Measurements from ENCODE around the gene CNOT10. TPM values are rescaled to one million over a fixed set of nuclear protein-coding genes. Genes with fewer than 3 reads are reported as not detected.

The CNOT10 gene
- total RNA-seq, 1 experiment from 2014 or later = 26.1 TPM

DNA sequence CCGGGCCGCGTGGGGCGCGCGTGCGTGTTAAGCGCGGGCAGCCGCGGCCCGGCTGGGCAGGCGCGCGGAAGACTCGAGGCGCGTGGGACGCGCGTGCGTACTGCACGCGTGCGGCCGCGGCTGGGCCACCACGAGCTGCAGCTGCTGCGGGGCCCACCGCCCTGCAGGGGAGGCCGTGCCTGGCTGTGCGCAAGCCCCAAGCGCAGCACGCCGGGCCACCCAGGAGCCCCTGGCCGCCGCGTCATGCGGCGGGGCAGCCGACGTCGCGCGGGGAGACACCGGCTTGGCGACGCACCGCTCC is 132.2 kb downstream of the CNOT10 start:
- CTCF ChIA-PET = no interaction called here

DNA sequence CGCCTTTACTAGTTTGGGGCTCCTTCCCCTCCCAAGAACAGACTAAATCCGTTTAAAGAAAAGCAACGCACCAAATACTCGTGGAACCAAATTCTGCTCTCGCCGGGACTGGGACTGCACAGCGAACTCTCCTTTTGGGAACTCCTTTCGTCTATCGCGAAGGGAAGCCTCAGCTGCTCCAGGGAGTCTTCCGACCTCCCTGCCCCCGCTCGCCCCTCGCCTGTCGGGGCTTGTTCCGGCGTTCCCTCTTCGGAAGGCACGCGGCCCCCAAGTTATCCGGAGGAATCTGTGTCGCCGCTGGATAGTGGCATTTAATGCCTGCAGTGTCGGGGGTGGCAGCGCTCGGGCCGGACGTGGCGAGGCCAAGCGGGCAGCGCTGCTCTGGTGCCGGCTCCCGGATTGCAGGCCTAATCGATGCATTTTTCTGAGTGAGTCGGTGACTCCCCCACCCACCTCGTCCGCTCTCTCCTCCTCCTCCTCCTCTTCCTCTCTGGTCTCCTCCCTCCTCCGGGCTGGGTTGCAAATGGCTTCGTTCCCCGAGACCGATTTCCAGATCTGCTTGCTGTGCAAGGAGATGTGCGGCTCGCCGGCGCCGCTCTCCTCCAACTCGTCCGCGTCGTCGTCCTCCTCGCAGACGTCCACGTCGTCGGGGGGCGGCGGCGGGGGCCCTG is 132.7 kb downstream of the CNOT10 start, which contains the start of gene TRIM71:
Gene TRIM71, plus strand, starts transcription at position 440 of the 671 bp plus-strand sequence. Its CDS starts 84 bp downstream, at position 524.
- CTCF ChIA-PET = no interaction called here
- H3K27me3 ChIP-seq (ENCODE audit: control insufficient read depth, insufficient read depth, low read length) = no peaks in the 10 kb centered on the region; the same call in none of the 2 replicates
- H3K36me3 ChIP-seq (ENCODE audit: control insufficient read depth, insufficient read depth, low read length) = no peaks in the 10 kb centered on the region
- H3K27ac ChIP-seq (ENCODE audit: low read length) = no peak within 1 kb of the TSS
- no peak for TF ChIP-seq SIN3A (IDR thresholded peaks at IDR 0.05; ENCODE audit: borderline replicate concordance, insufficient read depth, low read depth, low read length)
- TF ChIP-seq TCF7L2 (IDR thresholded peaks at IDR 0.05; ENCODE audit: low read depth, low read length) = no peak
- TF ChIP-seq CTCF (IDR thresholded peaks at IDR 0.05) = no peak
- TF ChIP-seq, protein P1, sequence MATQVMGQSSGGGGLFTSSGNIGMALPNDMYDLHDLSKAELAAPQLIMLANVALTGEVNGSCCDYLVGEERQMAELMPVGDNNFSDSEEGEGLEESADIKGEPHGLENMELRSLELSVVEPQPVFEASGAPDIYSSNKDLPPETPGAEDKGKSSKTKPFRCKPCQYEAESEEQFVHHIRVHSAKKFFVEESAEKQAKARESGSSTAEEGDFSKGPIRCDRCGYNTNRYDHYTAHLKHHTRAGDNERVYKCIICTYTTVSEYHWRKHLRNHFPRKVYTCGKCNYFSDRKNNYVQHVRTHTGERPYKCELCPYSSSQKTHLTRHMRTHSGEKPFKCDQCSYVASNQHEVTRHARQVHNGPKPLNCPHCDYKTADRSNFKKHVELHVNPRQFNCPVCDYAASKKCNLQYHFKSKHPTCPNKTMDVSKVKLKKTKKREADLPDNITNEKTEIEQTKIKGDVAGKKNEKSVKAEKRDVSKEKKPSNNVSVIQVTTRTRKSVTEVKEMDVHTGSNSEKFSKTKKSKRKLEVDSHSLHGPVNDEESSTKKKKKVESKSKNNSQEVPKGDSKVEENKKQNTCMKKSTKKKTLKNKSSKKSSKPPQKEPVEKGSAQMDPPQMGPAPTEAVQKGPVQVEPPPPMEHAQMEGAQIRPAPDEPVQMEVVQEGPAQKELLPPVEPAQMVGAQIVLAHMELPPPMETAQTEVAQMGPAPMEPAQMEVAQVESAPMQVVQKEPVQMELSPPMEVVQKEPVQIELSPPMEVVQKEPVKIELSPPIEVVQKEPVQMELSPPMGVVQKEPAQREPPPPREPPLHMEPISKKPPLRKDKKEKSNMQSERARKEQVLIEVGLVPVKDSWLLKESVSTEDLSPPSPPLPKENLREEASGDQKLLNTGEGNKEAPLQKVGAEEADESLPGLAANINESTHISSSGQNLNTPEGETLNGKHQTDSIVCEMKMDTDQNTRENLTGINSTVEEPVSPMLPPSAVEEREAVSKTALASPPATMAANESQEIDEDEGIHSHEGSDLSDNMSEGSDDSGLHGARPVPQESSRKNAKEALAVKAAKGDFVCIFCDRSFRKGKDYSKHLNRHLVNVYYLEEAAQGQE (IDR thresholded peaks at IDR 0.05; ENCODE audit: insufficient read depth in 1 of 2, low read depth in 2 of 2, low read length in 1 of 2) = no peak
- TF ChIP-seq POLR2AphosphoS5 (IDR thresholded peaks at IDR 0.05; ENCODE audit: low read depth, low read length) = no peak
- DNase-seq (ENCODE audit: low read depth, low spot score) (no peak), ATAC-seq (peak; percentile 66)
- H3K4me1 ChIP-seq (ENCODE audit: control insufficient read depth, insufficient read depth, low read length) = no peaks in the 10 kb centered on the region
- no peaks in the 10 kb centered on the region for H3K9me3 ChIP-seq (ENCODE audit: control insufficient read depth, insufficient read depth, low read depth, low read length)
- intact Hi-C loops (cut with micrococcal nuclease; ENCODE audit: unreplicated experiment) = no loop called here
- in situ Hi-C loops (cut with HindIII; ENCODE audit: low pct_unique_long_range_greater_than_20kb, low sequenced_read_pairs) = no loop called here
- H3K4me3 ChIP-seq (ENCODE audit: low read depth in 2 of 2, low read length in 2 of 2) = peak within 1 kb of the TSS; percentile 35 to 39
- POLR2A ChIA-PET = no interaction called here
- BruUV-seq (replicated peaks) = no TSS peak

More for the DNA sequence above, 132.2 kb downstream of the CNOT10 start:
- no TSS peak for BruUV-seq (replicated peaks)
- DNase-seq (ENCODE audit: low read depth, low spot score) = no peak
- in situ Hi-C loops (cut with HindIII; ENCODE audit: low pct_unique_long_range_greater_than_20kb, low sequenced_read_pairs) (no loop called here), intact Hi-C loops (cut with micrococcal nuclease; ENCODE audit: unreplicated experiment) (no loop called here)
- TF ChIP-seq CTCF (IDR thresholded peaks at IDR 0.05) (no peak), TCF7L2 (IDR thresholded peaks at IDR 0.05; ENCODE audit: low read depth, low read length) (no peak), POLR2AphosphoS5 (IDR thresholded peaks at IDR 0.05; ENCODE audit: low read depth, low read length) (no peak), SIN3A (IDR thresholded peaks at IDR 0.05; ENCODE audit: borderline replicate concordance, insufficient read depth, low read depth, low read length) (no peak)
- TF ChIP-seq, protein P1 (IDR thresholded peaks at IDR 0.05; ENCODE audit: insufficient read depth in 1 of 2, low read depth in 2 of 2, low read length in 1 of 2) = no peak
- Histone ChIP-seq H3K27ac (ENCODE audit: low read length) (no peak overlapping the region), H3K9me3 (ENCODE audit: control insufficient read depth, insufficient read depth, low read depth, low read length) (no peaks in the 10 kb centered on the region), H3K36me3 (ENCODE audit: control insufficient read depth, insufficient read depth, low read length) (no peaks in the 10 kb centered on the region), H3K4me1 (ENCODE audit: control insufficient read depth, insufficient read depth, low read length) (no peaks in the 10 kb centered on the region), H3K27me3 (ENCODE audit: control insufficient read depth, insufficient read depth, low read length) (no peaks in the 10 kb centered on the region; the same call in none of the 2 replicates), H3K4me3 (ENCODE audit: low read depth in 2 of 2, low read length in 2 of 2) (no peak overlapping the region; a peak in 1 of 4 replicates)
- POLR2A ChIA-PET = no interaction called here
- ATAC-seq = no peak

Measured in Panc1 (cell line).